ENCODE measurements around the gene WASHC2C.
"Not testable (repeated sequence)": the region's sequence is repeated elsewhere in the genome, so short reads cannot be mapped to it uniquely, and the experiment has no call there.

DNA sequence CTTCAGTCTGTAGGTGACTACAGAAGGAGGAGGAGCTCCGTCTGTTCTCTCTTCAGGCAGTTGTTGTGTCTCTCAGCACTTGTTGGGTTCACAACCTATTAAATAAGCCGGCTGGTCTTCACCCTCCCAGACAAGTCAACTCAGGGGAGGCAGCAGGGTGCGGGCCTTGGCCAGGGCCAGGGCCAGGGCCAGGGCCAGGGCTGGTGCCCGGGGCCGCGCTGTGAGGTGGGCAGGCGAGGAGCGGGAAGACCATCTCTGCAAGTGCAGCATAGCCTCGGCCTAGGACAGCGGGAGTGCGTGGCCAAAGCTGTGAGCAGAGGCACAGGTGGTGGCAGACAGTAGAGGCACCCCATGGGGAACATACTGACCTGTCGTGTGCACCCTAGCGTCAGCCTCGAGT lies 48.6 kb upstream of the WASHC2C start:
- TF ChIP-seq POLR2A (IDR thresholded peaks at IDR 0.05): not testable (repeated sequence)
- TF ChIP-seq, protein P1, sequence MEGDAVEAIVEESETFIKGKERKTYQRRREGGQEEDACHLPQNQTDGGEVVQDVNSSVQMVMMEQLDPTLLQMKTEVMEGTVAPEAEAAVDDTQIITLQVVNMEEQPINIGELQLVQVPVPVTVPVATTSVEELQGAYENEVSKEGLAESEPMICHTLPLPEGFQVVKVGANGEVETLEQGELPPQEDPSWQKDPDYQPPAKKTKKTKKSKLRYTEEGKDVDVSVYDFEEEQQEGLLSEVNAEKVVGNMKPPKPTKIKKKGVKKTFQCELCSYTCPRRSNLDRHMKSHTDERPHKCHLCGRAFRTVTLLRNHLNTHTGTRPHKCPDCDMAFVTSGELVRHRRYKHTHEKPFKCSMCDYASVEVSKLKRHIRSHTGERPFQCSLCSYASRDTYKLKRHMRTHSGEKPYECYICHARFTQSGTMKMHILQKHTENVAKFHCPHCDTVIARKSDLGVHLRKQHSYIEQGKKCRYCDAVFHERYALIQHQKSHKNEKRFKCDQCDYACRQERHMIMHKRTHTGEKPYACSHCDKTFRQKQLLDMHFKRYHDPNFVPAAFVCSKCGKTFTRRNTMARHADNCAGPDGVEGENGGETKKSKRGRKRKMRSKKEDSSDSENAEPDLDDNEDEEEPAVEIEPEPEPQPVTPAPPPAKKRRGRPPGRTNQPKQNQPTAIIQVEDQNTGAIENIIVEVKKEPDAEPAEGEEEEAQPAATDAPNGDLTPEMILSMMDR (IDR thresholded peaks at IDR 0.05): not testable (repeated sequence)
